GM19468 (cell line): ENCODE results near the gene RNF150.

Experiments
- ATAC-seq: cut with Tn5 transposase; IDR thresholded peaks from one replicate; pipeline ENCODE4 v1.9.1; 2021; ENCODE audit warnings: mild to moderate bottlenecking, moderate library complexity, moderate number of reproducible peaks; ENCODE audit not compliant: unreplicated experiment; ENCODE audit errors: extremely low read depth

Gene RNF150

DNA sequence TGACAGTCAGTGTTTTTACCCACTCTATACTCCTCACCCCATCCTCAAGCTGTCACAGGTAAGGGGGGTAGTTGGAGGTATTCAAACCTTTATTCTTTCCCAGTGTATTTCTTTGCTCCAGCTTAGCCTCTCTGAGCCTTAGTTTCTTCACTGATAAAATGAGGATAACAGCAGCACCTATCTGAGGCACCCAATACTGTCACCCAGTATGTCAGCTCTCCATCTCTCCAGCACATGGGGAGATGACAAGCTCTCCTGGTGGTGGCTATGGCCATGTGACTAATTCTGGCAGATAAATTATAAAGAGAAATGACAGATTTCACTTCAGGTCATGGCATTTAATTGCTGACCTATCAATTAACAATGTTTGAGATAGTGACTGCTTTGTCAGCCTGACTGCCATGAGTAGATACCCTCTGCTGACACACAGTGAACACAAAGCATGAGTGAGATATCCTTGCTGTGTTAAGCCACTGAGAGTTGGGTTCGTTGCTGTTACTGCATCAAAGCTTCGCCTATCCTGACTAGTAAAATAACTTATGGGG lies 200.7 kb downstream of the RNF150 start:
- no peak for ATAC-seq

DNA sequence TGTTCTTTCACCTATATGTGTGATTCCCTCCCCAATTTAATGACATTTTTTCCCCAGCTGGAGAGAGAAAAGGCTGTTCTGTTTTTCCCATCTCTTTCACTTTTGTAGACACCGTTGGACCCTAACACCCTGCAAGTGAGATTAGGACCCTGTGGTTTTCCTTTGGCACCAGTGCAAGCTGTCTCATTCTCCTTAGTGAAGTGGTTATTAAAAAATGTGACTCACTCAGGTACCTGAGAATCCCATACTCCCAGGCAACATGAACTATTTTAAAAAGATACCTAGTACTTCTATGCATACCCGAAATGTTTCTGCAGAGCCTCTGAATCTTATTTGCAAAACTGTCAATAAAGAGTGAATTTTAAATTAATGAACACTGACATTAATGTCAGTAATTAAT lies 201.4 kb downstream of the RNF150 start:
- ATAC-seq: no peak

DNA sequence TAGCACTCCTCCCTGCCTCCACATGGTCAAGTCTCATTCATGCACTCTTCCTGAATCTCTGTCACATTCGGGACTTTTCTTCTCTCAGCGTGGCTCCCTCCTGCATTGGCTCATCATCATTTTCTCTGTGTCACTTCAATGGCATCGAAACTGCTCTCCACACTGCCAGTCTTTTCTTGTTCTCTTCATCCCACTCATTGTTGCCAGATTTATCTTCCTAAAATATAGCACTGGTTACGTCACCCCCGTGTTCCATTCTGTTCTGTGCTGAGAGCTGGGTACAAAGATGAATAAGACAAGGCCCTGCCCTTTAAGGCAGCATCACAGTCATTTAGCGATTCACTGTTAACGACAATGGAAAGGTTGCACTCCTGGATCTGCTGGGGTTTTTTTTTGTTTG lies 202.7 kb downstream of the RNF150 start:
- ATAC-seq: no peak

DNA sequence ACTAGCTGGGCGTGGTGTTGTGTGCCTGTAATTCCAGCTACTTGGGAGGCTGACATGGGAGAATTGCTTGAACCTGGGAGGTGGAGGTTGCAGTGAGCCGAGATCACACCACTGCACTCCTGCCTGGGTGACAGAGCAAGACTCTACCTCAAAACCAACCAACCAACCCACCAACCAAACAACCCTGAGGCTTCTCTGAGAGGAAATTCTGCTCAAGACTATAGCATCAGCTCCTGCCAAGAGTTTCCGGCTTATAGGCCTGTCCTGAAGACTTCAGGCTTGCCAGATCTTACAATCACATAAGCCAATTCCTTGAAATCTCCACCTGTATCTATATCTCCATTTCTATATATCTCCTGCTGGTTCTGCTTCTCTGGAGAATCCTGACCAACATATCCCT lies 203.3 kb downstream of the RNF150 start:
- no peak for ATAC-seq

DNA sequence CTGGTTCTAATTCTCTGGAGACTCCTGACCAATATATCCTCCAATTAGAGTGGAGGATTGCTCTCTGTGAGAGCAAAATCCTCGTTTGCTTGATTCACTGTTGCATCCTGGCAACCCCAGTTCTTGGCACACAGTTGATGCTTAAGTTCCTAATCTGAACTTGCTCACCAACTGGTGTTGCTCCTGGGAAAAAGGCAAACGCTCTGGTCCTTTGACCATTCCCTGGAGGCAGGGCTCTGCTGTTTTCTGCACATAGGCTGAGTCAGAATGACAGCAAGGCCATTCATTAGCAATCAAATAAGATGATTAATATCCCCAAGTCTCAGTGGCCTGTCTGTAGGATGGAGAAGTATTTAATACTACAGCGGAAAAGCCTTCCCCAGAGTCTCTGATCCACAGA lies 204.4 kb downstream of the RNF150 start:
- no peak for ATAC-seq

DNA sequence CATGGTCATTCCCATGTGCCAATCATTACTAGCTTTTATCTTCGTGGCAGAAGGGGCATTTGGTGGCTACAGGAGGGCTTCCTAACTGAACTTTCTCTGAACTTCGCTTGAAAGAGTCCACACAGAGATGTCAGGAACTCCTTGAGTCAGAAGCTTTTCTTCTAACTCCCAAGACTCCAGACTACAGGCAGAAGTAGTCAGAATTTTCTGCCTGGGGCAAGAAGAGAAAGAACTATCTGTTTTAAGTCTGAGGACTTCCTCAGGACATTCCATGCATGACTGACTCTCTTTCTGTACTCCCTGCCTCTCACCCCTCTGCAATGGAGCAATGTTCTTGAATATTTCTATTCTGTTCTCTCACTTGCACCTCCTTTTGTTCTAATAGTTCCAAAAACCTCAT lies 206.6 kb downstream of the RNF150 start:
- no peak for ATAC-seq

DNA sequence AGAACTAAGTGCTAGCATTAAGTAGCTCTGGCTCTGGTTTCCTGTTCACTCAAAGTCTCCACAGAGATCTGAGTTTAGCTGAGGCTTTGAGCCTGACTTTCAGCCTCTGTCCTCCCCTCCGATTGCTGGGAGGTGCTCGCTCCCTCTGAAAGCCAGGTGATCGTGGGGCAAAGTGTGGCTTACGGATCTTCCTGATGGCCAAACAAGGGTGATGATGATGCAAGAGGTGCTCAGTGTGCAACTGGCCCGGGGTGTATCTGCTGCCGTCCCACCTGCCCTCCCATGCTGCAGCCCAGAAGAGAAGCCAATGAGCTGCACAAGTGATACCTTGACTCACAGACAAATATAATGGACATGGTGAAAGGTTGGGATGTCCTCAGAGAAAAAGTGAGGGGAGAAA lies 207.9 kb downstream of the RNF150 start:
- ATAC-seq: no peak

DNA sequence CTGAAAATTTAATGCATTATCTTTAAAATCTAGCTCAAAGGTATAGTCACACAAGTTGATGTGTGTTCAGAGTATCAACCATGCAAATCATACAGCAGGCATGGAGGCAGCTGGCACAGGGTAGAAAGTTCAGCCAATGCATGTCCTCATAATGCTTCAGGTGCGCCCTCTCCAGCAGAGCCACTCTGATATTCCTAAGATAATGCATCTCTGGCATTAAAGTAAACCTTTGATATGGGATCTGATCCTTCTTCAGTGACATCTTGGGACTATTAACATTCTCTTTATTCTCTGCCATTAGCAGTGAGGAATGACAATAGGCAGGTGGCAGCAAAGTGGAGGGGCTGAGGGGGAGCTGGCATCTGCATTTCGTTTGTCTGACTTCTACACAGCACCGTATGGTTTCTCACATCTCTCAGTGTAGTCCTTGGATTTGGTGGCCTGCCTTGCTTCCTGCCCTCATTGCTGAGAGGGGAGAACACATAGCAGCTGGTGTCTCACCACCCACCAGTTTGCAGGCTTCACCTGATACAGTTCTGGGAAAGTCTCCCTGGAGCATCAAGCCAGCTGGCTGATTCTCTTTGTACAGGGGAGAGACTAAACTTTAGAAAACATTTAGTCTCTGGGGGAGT lies 208.4 kb downstream of the RNF150 start:
- no peak for ATAC-seq

DNA sequence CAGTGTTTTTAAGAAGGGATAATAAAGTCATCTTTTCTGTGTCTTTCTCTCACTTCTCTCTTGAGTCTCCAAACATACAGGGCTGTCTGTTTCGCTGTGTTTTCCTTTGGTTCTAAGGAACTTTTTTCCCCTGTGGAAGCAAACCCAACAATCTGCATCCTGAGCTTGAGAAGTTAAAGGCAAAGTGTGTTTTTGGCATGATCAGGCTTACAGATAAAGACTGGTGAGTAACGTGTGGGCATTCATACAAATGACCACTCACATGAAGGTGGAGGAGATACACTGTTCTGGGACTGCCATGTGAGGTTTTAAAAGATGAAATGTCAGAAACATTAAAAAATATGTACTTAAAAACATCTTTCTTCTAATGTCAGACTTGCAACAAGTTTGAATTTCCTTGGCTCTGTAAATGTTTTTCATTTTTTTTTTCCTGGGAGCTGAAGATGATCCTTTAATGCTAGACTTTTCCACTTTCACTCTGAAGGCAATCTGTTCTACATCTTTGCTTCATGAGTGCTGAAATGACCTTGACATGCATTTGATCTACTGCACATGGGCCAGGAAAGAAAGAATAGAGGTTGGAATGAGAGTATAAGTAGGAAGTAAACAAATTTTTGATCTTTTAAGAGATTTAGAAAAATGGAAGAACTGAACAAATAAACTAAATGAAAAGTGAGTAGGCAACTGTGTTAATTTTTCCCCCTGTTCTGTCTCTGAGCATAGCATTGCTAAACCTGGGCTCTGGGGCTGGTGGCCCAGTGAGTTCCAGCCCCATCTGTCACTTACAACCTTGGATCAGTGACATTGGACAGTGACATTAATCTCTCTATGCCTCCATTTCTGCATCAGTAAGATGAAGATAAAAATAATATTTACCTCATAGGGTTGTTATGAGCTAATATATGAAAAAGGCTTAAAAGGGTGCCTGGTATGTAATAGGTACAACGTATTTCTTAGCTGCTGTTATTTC lies 226.0 kb downstream of the RNF150 start:
- no peak for ATAC-seq

DNA sequence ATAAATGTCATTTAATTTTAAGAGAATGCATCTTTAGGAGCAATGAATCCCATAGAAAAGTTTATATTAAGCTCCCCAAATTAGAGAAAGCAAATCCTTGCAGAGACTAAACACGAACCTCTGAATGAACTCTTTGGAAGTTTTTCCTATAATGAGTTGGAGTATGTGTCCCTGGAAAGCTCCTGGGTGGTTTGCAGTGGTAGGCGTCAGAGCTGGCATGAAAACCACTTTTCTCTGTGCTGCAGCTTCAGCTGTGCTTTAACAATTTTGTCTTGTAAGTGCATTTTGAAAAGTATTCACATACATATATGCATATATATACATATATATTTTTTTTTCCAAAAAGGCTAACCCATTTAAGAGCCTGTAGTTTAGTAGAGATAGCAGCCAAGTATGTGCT lies 228.4 kb downstream of the RNF150 start:
- no peak for ATAC-seq

DNA sequence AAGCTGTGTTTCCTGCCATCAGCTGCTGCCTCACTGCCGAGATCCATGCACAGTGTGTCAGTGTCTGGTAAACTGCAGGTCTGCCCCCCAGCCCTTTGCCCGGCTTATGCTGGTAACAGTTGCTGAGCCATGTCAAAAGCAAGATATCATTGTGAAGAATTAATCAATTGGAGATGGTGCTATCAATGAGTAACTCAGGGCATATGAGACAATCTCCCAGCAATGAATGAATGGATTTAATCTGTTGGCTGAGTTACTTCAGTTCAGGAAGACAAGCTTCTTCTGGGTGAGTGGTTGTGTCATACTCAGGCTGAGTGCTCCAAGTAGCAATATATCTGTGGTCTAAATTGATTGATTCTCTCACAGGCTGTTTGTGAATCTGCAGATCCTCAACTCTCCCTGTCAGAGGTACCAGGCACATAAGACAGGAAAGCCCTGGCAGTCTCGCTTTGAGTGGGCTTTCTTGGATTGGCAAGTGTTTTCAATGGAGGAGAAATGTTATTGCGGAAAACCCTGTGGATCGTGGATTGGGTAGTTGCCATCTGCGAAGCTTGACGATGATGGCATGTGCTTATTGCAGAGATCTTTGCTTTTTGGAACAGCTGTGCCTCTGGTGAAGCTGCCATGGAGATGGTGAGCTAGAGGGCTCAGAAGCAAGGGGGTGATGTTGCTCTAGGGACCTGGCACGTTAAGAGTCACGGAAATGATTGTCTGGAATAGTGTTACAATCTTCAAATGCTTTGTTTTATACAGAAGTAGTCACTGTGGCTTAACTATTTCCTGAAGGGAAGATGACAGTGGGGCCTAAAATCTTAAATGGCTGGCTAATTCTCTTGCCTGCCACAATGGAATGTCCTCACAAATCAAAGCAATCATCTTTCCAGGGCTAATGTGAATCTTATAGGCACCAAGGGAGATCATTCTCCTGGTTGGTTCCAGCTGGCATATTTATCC lies 229.5 kb downstream of the RNF150 start:
- no peak for ATAC-seq

DNA sequence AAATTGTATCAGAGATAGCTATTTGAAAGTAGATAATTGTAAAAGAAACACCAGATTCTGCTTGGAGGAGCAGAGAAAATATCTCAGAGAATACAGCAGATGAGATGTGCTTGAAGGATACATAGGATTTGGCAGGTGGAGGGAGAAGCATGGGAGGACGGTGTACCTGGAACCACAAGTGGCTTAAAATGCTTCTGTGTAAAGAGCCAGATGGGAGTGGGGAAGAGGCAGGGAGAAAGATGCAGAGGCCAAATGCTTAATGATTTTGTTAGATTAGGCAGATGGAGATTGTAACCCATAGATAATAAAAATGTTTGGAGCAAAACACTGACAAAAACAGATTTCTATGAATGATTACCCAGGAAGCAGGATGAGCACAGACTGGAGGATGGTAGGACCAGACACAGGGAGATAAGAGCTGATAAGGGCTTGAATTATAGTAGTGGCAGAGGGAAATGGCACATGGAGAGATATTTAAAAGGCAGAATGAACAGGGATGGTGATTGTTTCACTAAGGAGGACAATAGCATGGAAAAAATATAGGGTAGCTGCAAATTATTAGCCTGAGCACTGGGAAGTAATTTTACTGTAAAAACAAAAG lies 231.4 kb downstream of the RNF150 start:
- ATAC-seq: no peak

DNA sequence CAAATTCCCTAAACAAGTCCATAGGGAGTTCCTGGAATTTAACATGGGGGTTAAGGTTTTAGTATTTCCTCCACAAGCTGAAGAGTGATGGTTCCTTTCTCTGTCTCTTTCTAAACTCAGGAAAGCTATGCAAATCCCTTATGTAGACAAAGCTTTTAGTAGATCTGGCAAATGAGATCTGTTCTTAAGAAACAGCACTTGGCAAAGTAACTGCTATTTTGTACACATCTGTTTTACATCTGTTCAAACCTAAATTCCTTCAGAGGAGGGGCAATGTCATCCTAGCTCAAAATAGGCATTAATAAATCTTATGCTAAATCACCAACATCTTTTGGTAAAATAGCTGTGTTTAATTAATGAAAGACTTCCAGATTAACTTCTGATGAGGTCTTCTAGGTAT lies 239.3 kb downstream of the RNF150 start:
- no peak for ATAC-seq

DNA sequence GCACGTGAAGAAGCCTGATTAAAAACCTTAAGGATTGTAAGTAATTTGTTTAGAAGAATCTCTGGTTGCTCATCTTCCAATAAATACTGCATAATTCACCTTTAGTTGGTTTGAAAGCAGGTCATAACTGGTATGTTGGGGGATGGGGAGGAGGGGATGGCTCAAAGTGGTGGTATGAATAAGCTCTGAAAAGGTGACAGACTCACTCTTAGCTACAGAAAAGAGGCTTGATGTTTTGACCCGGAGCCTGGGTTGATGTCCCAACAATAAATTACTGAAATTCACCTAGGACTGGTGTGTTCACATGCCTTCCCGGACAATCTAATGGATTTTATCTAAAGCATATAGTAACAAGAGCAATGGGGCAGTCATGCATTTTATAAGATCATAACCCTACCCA lies 245.2 kb downstream of the RNF150 start:
- ATAC-seq: no peak

DNA sequence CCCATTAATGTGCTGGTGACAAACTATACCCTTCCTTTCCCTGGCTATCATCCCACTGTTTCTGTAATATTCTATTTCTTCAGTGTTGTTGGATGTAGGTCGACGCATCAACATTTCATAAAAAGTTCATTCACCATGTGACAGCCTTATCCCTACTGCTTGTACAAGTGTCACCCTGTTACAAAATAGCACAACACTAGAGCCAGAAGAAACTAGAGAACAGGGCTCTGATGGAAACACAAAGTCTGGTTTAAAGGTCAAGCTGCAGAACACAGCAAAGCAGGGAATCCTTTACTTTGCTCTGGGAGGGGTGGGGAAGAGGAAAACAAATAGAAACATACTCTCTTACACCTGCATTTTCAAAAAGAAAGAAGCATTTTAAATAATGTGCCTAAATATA lies 245.8 kb downstream of the RNF150 start:
- ATAC-seq: no peak

DNA sequence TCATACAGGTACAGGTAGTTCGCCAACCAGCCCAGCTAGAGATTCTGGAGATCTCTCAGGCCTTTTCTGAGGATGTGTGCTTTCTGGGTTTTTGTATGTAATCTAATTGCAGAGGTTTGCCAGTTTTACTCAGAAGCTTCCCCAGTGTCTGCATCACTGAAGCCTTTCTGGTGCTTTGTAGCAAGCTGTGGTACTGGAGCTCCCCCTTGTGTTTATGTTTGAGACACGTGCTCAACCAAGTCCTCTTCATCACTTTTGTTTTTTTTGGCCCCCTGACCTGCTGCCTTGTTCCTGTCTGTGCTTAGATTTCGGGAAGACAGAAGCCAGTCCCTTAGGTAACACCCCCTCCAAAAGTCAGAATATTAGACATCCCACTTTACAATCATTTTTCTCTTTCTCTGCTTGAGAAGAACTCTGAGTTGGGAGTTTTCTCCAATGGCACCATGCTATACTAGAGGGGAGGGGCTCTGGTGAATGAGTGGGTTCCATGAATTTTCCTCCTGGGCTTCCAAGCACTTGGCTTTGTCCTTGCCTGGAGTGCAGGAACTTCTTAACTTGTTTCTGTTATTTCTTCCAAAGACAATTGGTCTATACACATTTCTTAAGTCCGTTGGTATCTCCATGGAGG lies 248.7 kb downstream of the RNF150 start:
- ATAC-seq: peak; percentile 63

DNA sequence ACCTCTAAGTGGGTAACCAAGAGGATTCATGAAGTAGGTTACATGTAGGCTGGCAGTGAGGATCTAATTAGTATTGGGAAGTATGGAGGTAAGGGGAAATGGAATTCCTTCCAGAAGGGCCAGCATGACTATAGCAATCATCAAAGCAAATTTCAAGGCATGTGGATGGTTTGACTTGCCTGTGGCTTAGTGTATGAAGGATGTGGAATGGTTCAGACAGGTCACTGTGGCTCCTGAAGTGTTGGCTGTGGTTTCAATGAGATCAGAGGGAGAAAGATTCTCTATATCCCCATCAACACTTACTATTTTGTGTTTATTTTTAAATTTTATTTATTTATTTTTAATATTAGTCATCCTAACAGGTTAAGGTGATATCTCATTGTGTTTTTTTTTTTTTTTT lies 255.5 kb downstream of the RNF150 start:
- no peak for ATAC-seq

DNA sequence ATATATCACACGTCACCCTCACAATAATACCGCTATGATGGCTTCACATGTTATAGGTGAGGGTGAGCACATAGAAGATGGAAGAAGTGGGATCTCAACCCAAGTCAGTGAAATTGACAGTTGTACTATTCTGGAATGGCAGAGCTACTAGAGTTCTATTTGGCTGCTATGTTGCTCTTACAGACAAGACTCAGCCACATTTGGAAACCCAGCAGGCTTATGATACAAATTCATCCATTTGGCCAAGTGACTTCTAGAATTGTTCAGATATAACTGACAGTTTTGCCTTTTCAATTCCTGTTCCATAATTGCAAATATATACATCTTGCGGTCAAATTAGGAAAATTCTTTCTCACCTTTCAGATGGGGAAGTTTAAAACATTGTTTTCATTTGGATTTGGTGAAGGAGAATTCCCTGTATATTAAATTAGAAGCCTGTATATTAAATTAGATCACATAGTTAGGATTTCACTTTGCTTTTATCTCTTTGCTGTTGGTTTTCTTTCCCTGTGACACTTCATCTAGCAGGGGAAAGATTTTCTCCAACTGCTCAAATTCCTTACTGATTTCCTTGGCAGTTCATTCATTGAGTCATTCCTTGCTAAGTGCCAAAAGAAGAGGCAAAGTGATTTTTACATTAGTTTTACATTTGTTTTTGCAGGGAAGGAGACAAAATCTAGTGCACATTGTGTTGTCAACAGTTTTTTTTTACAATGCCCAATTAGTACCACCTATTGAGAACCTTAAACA lies 256.5 kb downstream of the RNF150 start:
- ATAC-seq: no peak
